Loucy (cell line): Measurements from ENCODE around the gene LDAH.

ENCODE experiments used
- H2AFZ ChIP-seq: fragments of 200-600 bp; sonication (generic); 2 replicates; pipeline ENCODE4 v1.6.0; 2016; ENCODE audit warnings: antibody characterized with exemption, mild to moderate bottlenecking, low read length, moderate library complexity
- H3F3A ChIP-seq: fragments of 200-600 bp; 2 replicates; pipeline ENCODE4 v1.6.0; 2016; ENCODE audit warnings: antibody characterized with exemption, low read depth, mild to moderate bottlenecking
- H3K27me3 ChIP-seq: fragments of 200-600 bp; sonication (generic); 2 replicates; pipeline ENCODE4 v1.6.1; 2014; ENCODE audit warnings: low read length, mild to moderate bottlenecking; ENCODE audit not compliant: insufficient read depth, poor library complexity, severe bottlenecking
- H3K36me3 ChIP-seq: fragments of 200-600 bp; sonication (generic); 2 replicates; pipeline ENCODE4 v1.6.1; 2016; ENCODE audit warnings: low read length; ENCODE audit not compliant: insufficient read depth
- H3K4me1 ChIP-seq: fragments of 200-600 bp; sonication (generic); 2 replicates; pipeline ENCODE4 v1.5.1; 2014; ENCODE audit warnings: low read length, mild to moderate bottlenecking; ENCODE audit not compliant: insufficient read depth, poor library complexity, severe bottlenecking
- H3K4me2 ChIP-seq: fragments of 200-600 bp; sonication (generic); 2 replicates; pipeline ENCODE4 v1.6.0; 2014; ENCODE audit warnings: antibody characterized with exemption, low read length, low read depth, mild to moderate bottlenecking; ENCODE audit not compliant: poor library complexity, severe bottlenecking
- H3K4me3 ChIP-seq: fragments of 200-600 bp; sonication (generic); 2 replicates; pipeline ENCODE4 v1.5.1; 2014; ENCODE audit warnings: low read length, mild to moderate bottlenecking, mixed read lengths; ENCODE audit not compliant: poor library complexity, severe bottlenecking
- H3K79me2 ChIP-seq: fragments of 200-600 bp; sonication (generic); 2 replicates; pipeline ENCODE4 v1.6.1; 2014; ENCODE audit warnings: low read length; ENCODE audit not compliant: insufficient read depth
- H3K9ac ChIP-seq: fragments of 200-600 bp; sonication (generic); 2 replicates; pipeline ENCODE4 v1.6.0; 2014; ENCODE audit warnings: mild to moderate bottlenecking, low read depth, low read length, moderate library complexity; ENCODE audit not compliant: poor library complexity, severe bottlenecking
- H3K9me2 ChIP-seq: fragments of 200-600 bp; sonication (generic); replicated peaks from 2 replicates; pipeline ENCODE4 v1.6.1; 2016; ENCODE audit warnings: low read depth, low read length, mixed read lengths
- H3K9me3 ChIP-seq: fragments of 200-600 bp; sonication (generic); 2 replicates; pipeline ENCODE4 v1.6.1; 2014; ENCODE audit warnings: mild to moderate bottlenecking, antibody characterized with exemption, low read length, low read depth; ENCODE audit not compliant: insufficient read depth
- H4K20me1 ChIP-seq: fragments of 200-600 bp; sonication (generic); 2 replicates; pipeline ENCODE4 v1.6.0; 2014; ENCODE audit warnings: antibody characterized with exemption, low read length, mild to moderate bottlenecking; ENCODE audit not compliant: insufficient read depth, poor library complexity, severe bottlenecking
- CTCF ChIP-seq: fragments of 200-600 bp; sonication (generic); conservative IDR thresholded peaks from 2 replicates; pipeline ENCODE4 v1.5.1; 2014; ENCODE audit warnings: mild to moderate bottlenecking, antibody characterized with exemption, low read length
- EZH2phosphoT487 ChIP-seq: fragments of 200-600 bp; IDR thresholded peaks from 2 replicates; pipeline ENCODE4 v1.6.1; 2018; ENCODE audit warnings: antibody characterized with exemption, mild to moderate bottlenecking, moderate library complexity, borderline replicate concordance

The LDAH gene

DNA sequence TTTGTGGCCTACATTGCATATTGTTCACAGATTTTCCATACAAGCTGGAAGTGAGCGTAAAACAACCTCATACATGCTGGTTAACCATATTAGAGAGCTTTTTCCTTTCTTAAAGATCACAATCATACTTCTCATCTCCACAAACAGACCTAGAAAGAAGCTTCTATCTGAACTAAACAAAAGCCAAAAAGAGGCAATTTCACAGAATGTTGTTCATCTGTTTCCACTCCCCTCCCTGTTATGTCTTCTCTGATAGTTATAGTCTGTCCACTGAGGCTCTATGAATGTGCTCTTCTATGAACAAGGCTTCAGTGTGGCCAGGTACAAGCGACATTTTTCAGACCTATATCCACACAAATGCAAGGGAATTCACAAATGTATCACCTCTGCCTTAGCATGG lies 63.4 kb downstream of the LDAH start:
- H3K4me2 ChIP-seq, result no peak overlapping the region
- no peaks in the 10 kb centered on the region for H3K36me3 ChIP-seq
- H3K4me1 ChIP-seq, result no peaks in the 10 kb centered on the region
- H3K9me2 ChIP-seq, result no peaks in the 10 kb centered on the region
- TF ChIP-seq EZH2phosphoT487 (no peak), CTCF (no peak)
- H2AFZ ChIP-seq, result no peak overlapping the region
- H3K9ac ChIP-seq, result no peak overlapping the region
- no peaks in the 10 kb centered on the region for H3K9me3 ChIP-seq
- no peaks in the 10 kb centered on the region for H3K79me2 ChIP-seq
- no peaks in the 10 kb centered on the region for H3F3A ChIP-seq
- H3K4me3 ChIP-seq, result no peak overlapping the region
- H3K27me3 ChIP-seq, result no peaks in the 10 kb centered on the region
- H4K20me1 ChIP-seq, result no peaks in the 10 kb centered on the region

DNA sequence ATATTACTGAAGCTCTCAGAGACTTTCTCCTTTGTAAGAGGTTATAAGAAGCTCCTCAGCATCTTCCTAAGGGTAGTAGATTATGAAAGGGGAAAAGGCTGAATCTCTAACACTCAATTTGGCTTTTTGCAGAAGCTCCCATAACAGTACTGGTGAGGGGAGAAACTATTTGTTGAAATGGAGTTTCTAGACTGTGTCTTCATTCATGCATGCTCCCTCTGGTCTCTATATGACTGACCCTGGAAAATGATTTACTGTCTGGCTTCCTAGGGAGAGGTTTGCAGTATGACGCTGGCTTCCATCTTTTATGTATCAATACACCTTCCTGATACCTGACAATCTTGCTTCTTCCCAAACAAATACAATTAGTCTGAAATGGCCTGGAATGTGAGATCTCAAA lies 63.9 kb downstream of the LDAH start:
- H3K36me3 ChIP-seq, result no peaks in the 10 kb centered on the region
- no peak overlapping the region for H3K4me3 ChIP-seq
- no peaks in the 10 kb centered on the region for H4K20me1 ChIP-seq
- no peaks in the 10 kb centered on the region for H3K27me3 ChIP-seq
- H3K9me2 ChIP-seq, result no peaks in the 10 kb centered on the region
- TF ChIP-seq EZH2phosphoT487, result no peak
- no peak for TF ChIP-seq CTCF
- H3F3A ChIP-seq, result no peaks in the 10 kb centered on the region
- no peak overlapping the region for H3K9ac ChIP-seq
- no peaks in the 10 kb centered on the region for H3K9me3 ChIP-seq
- H2AFZ ChIP-seq, result no peak overlapping the region
- H3K4me2 ChIP-seq, result no peak overlapping the region
- no peaks in the 10 kb centered on the region for H3K79me2 ChIP-seq
- H3K4me1 ChIP-seq, result no peaks in the 10 kb centered on the region

GRCh38 chr2:20757405-20758090 lies 65.4 kb downstream of the LDAH start:
- Histone ChIP-seq H2AFZ (no peak overlapping the region), H3K9ac (no peak overlapping the region), H3K4me3 (no peak overlapping the region), H3K27me3 (no peaks in the 10 kb centered on the region), H4K20me1 (no peaks in the 10 kb centered on the region), H3K9me3 (no peaks in the 10 kb centered on the region), H3K9me2 (no peaks in the 10 kb centered on the region), H3K79me2 (no peaks in the 10 kb centered on the region), H3F3A (no peaks in the 10 kb centered on the region), H3K4me1 (no peaks in the 10 kb centered on the region), H3K36me3 (no peaks in the 10 kb centered on the region), H3K4me2 (no peak overlapping the region)
- TF ChIP-seq EZH2phosphoT487, result no peak
- TF ChIP-seq CTCF, result no peak
